Measurements from ENCODE around the gene AP3B2. TPM values are rescaled to one million over a fixed set of nuclear protein-coding genes. Genes with fewer than 3 reads are reported as not detected.

The AP3B2 gene
- total and polyA plus RNA-seq, 8 donors: 1.6 to 19.1 (median 3.2) TPM

- no peak for TF ChIP-seq CTCF (IDR thresholded peaks at IDR 0.05)
- FAIRE-seq: no peak
- no peak overlapping the region for H3K27ac ChIP-seq
- 72 to 81% methylated on average over 7 of the region's 7 CpGs for WGBS, 2 donors
- intact Hi-C loops (cut with DNase I): no loop called here
- no peaks in the 10 kb centered on the region for H3K4me1 ChIP-seq
- ATAC-seq: no peak
- no peaks in the 10 kb centered on the region for H3K36me3 ChIP-seq
- no peak for DNase-seq
- no peak overlapping the region for H3K4me3 ChIP-seq
- no peaks in the 10 kb centered on the region for H3K27me3 ChIP-seq
- no peaks in the 10 kb centered on the region for H3K9me3 ChIP-seq
Observed at GRCh38 chr15:82677720-82678323, 31.9 kb downstream of the AP3B2 start.

GRCh38 chr15:82674873-82675272, 34.8 kb downstream of the AP3B2 start:
- H3K4me3 ChIP-seq: no peak overlapping the region
- intact Hi-C loops (cut with DNase I): no loop called here
- H3K36me3 ChIP-seq: no peaks in the 10 kb centered on the region
- FAIRE-seq (no peak), DNase-seq (no peak), ATAC-seq (no peak)
- H3K27ac ChIP-seq: no peak overlapping the region
- no peaks in the 10 kb centered on the region for H3K27me3 ChIP-seq
- no peak for TF ChIP-seq CTCF (IDR thresholded peaks at IDR 0.05)
- no peaks in the 10 kb centered on the region for H3K9me3 ChIP-seq
- WGBS, 2 donors: 53 to 69% methylated on average over 2 of the region's 2 CpGs
- H3K4me1 ChIP-seq: no peaks in the 10 kb centered on the region

DNA sequence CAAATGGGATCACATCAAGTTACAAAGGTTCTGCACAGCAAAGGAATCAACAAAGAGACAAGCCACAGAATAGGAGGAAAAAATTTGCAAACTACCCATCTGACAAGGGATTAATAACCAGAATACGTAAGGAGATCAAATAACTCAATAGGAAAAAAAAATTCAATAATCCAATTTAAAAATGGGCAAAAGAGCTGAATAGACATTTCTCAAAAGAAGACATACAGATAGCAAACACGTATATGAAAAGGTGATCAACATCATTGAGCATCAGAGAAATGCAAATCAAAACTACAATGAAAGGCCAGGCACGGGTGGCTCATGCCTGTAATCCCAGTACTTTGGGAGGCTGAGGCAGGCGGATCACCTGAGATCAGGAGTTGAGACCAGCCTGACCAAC, 39.0 kb downstream of the AP3B2 start:
- intact Hi-C loops (cut with DNase I): no loop called here
- H3K9me3 ChIP-seq: no peaks in the 10 kb centered on the region
- FAIRE-seq: no peak
- no peak overlapping the region for H3K4me3 ChIP-seq
- no peak for DNase-seq
- no peaks in the 10 kb centered on the region for H3K4me1 ChIP-seq
- ATAC-seq: no peak
- H3K27ac ChIP-seq: no peak overlapping the region
- no peaks in the 10 kb centered on the region for H3K27me3 ChIP-seq
- no peak for TF ChIP-seq CTCF (IDR thresholded peaks at IDR 0.05)
- H3K36me3 ChIP-seq: no peaks in the 10 kb centered on the region
- WGBS, 2 donors: 81 to 85% methylated on average over 4 of the region's 4 CpGs

- H3K36me3 ChIP-seq: no peaks in the 10 kb centered on the region
- no peaks in the 10 kb centered on the region for H3K4me1 ChIP-seq
- H3K27ac ChIP-seq: no peak overlapping the region
- no peak overlapping the region for H3K4me3 ChIP-seq
- no peaks in the 10 kb centered on the region for H3K9me3 ChIP-seq
- no peak for DNase-seq
- intact Hi-C loops (cut with DNase I): no loop called here
- TF ChIP-seq CTCF (IDR thresholded peaks at IDR 0.05): no peak
- no peak for ATAC-seq
- H3K27me3 ChIP-seq: no peaks in the 10 kb centered on the region
- 87 to 91% methylated on average over 10 of the region's 10 CpGs for WGBS, 2 donors
- no peak for FAIRE-seq
Observed at GRCh38 chr15:82666606-82667005, 43.1 kb downstream of the AP3B2 start.

DNA sequence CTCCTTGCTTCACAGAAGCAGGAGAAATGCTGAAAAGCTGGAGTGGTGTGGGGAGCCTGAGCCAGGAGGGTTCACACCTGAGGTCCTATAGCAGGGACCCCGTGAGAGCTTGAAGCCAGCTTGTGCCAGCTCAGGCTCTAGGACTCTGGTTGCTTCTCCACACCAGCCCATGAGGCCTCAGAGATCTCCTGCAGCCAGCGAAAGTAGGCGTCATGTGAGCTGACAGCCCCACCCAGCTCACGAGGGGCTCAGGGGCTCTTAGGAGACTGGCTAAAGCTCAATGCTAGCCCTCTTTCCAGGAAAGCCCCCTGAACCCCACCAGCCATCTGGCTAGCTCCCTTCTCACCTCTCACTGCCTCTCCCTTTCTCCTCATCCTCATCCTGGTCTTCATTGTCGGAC, 45.7 kb downstream of the AP3B2 start:
- TF ChIP-seq CTCF (IDR thresholded peaks at IDR 0.05): no peak
- H3K36me3 ChIP-seq: no peaks in the 10 kb centered on the region
- H3K4me3 ChIP-seq: no peak overlapping the region
- no peaks in the 10 kb centered on the region for H3K9me3 ChIP-seq
- intact Hi-C loops (cut with DNase I): no loop called here
- ATAC-seq (no peak), FAIRE-seq (no peak), DNase-seq (no peak)
- no peaks in the 10 kb centered on the region for H3K4me1 ChIP-seq
- 79 to 86% methylated on average over 5 of the region's 5 CpGs for WGBS, 2 donors
- H3K27ac ChIP-seq: no peak overlapping the region
- no peaks in the 10 kb centered on the region for H3K27me3 ChIP-seq

Data from pancreas (tissue), 10 donors.